ENCODE data around the gene FNDC10.
"Not testable (repeated sequence)": the region's sequence is repeated elsewhere in the genome, so short reads cannot be mapped to it uniquely, and the experiment has no call there.

FNDC10 gene

GRCh38 chr1:1564268-1564667, 35.7 kb downstream of the FNDC10 start:
- no peak for FAIRE-seq

- FAIRE-seq, result no peak
Measured at GRCh38 chr1:1563688-1564087, 36.2 kb downstream of the FNDC10 start.

DNA sequence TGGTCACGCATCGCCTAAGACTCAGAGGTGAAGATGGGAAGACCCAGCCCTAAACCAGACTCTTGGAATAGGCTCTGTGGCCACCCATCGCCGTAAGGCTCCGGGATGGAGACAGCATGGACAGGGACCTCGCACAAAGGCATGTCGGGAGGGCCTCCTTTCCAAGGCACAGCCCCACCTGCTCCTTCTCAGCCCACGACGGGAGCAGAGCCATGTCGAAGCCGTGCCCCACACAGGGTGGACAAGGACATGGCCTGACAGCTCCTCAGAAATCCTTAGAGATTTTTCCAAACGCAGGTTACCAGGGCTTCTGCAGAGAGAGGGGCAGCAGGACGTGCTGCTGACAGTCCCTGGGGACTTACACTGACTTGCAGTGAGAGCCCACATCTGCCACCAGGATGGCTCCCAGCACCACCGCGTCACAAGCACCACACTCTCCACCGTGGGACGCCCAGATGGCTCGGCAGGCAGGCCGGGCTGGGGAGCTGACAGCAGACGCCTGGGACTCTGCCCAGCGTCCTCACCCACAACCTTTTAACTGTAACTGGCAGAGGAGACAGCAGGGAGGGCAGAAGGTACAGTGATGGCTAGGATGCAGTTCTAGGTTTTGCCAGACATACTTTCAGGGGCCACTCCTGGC, 37.3 kb downstream of the FNDC10 start:
- FAIRE-seq, result no peak

DNA sequence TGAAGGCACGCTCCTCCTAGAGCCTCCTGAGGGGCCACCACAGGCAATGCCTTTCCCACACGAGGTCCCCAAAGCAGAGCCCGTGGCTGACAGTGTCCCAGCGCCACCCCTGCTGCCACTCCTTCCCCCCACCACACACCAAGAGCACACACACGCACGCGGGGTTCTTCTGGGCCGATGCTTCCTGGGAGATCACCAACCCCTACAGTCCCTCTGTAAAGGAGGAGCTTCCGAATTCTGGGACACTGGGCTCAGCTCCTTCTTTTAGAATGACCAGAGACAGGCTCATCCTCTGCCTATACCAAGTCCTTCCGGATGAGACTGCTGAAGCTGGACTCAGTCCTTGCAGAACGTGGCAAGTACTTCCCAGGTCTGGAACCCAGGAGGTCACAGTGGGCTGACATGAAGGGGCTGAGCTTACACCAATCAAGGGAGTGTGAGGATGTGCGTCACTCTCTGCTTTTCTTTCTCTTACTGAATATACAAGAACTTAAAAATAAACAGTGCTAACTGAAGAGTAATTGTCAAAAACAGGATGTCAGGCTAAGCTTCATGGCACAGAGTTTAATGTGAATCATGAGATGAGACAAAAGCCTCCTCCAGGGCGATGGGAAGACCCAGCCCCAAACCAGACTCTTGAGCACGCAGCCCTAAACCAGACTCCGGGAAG, 38.0 kb downstream of the FNDC10 start:
- FAIRE-seq, result no peak

- no peak for FAIRE-seq
Measured at GRCh38 chr1:1560178-1560577, 39.8 kb downstream of the FNDC10 start.

DNA sequence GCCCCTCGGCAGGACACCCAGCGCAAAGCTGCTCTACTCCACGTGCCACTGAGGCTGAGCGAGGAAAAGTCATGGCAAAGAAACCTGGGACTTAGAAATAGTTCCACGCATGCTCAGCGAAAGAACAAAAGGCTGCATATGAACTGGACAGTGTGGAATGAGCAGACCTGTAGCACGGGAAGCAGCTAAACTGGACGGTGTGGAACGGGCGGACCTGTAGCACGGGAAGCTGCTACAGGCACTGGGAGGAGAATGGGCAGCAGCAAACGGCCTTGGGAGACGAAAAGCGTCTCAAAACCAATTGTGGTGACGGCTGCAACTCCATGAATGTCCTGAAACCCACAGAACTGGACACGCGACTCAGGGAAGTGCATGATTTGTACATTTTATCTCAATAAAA, 40.9 kb downstream of the FNDC10 start:
- FAIRE-seq, result no peak

DNA sequence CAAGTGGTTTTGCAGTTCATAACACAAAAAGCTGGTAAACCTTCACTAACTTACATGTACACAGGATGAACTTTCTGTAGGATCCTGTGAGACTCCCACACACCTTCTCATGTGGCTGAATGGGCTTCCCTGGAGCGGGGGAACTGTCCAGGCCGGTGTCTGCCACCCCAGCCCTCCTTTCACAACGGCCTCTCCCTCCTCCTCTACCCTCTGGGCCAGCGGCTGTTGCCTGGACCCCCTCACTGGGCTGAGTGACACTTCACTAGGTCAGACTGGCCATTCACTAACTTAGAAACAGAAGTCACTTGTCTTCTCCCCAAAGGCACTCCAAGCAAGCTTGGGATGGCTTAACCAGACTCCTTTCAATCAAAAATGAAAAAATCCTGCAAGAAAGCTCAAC, 41.3 kb downstream of the FNDC10 start:
- FAIRE-seq, result no peak

DNA sequence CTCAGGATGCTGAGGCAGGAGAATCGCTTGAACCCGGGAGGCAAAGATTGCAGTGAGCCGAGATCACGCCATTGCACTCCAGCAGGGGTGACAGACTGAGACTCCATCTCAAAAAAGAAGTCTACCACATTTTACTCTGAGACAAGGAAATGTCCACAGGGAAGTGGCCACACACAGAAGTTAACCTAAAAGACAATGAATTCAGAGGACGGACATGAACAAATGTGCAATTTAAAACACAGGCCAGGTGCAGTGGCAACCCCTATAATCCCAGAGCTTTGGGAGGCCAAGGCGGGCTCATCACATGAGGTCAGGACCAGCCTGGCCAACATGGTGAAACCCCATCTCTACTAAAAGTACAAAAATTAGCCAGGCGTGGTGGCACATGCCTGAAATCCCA, 42.2 kb downstream of the FNDC10 start:
- FAIRE-seq, result not testable (repeated sequence)

DNA sequence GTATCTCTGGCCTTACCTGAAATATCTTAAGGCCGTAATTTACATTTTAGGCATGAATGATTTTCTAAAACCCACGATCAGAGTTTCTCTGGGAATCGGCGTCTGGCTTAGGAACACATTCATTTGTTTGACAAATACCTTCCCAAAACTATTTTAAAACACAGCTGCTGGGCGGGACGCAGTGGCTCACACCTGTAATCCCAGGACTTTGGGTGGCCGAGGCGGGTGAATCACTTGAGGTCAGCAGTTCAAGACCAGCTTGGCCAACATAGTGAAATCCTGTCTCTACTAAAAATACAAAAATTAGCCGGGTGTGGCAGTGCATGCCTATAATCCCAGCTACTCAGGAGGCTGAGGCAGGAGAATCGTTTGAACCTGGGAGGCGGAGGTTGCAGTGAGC, 43.0 kb downstream of the FNDC10 start:
- FAIRE-seq, result not testable (repeated sequence)

GRCh38 chr1:1556505-1556904, 43.4 kb downstream of the FNDC10 start:
- no peak for FAIRE-seq

DNA sequence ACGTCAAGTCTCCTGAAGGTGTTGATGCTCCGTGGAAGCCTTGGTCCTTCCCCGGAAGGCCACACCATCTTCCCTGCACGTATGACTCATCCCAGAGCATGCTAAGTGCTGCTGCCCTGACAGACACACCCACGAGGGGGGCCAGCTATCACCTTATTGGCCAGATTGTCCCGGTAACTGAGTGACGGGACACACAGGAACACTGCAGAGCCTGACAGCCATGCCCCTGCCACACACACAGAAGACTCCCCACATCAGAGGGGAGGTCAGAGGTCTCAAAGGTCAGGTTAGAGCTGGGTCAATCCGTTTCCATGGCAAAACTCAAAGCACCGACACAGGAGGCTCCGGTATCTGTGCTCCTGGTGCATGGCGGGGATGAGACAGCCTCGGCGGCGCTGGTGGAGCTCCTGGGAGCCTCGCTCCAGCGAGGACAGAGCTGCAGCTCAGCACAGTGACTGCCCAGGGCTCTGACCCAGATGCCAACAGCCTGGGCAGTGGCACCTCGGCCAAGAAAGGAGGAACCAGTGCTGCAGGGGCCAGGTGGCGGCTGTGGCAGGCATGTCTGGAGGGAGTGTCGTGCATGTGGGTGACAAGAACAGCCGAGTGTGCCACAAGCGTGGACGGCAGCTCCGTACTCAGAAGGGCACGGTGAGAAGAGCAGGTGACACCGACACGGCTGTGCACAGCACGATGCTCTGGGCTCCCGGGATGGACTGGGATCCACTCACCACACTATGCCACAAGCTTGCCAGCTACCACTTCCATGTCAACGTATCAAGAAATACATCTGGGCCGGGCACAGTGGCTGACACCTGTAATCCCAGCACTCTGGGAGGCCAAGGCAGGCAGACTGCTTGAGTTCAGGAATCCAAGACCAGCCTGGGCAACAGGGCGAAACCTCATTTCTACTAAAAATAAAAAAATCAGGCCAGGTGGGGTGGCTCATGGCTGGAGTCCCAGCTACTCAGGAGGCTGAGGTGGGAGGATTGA, 44.7 kb downstream of the FNDC10 start:
- no peak for FAIRE-seq

DNA sequence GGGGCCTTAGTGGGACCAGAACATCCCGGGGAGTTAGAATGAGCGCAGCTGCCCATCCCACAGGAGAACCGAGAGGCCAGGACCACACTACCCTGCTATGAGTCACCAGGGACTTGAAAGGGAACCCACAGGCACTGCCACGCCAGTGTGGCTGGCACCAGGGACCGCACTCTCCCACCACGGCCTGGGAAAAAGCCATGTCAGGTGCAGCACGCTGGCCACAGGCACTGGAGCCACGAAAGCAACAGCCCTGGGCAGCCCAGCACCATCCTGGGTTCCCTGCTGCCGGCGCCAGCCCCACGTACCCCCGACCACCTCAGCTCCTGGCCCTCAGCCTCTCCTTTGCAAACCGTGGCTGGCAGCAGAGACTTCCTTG, 45.4 kb downstream of the FNDC10 start:
- FAIRE-seq, result no peak

DNA sequence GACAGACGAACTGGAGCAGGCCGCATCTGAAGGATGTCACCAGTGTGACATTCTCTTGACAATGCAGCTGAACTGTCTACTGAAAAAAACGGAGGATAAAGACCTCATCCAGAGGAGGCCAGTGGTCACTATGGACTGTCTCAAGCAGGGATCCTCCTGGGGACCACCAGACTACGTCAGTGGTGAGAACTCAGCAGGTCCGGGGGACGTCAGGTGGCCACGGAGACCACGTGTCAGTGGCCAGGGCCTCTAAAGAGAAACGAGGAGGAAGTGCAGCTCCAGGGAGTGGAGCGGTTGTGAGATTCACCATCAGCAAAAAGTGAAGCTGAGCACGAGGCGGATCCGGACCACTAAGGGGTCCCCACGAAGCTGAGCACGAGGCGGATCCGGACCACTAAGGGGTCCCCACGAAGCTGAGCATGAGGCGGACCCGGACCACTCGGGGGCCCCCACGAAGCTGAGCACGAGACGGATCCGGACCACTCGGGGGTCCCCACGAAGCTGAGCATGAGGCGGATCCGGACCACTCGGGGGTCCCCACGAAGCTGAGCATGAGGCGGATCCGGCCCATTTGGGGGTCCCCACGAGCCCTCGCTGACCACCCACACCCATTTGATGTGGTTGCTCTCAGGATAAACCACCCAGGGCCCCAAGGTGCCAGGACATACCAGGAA, 46.0 kb downstream of the FNDC10 start:
- no peak for FAIRE-seq

DNA sequence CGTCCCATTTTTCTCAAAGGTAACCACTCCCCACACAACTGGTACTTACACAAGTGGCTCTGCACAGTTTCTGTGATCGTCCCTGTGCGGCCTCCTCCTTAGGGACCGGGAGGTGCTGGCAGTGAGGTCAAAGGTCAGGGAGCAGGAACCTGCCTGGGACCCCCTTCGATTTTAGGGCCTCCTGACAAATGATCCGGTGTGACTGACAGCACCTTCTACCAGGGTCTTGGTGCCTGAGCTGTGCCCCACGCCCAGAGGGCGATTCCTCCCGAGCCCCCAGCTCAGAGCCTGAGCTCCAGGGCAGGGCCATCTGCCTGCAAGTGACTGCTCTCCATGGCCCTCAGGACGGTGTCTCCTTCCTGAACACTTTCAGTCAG, 47.7 kb downstream of the FNDC10 start:
- FAIRE-seq, result no peak

DNA sequence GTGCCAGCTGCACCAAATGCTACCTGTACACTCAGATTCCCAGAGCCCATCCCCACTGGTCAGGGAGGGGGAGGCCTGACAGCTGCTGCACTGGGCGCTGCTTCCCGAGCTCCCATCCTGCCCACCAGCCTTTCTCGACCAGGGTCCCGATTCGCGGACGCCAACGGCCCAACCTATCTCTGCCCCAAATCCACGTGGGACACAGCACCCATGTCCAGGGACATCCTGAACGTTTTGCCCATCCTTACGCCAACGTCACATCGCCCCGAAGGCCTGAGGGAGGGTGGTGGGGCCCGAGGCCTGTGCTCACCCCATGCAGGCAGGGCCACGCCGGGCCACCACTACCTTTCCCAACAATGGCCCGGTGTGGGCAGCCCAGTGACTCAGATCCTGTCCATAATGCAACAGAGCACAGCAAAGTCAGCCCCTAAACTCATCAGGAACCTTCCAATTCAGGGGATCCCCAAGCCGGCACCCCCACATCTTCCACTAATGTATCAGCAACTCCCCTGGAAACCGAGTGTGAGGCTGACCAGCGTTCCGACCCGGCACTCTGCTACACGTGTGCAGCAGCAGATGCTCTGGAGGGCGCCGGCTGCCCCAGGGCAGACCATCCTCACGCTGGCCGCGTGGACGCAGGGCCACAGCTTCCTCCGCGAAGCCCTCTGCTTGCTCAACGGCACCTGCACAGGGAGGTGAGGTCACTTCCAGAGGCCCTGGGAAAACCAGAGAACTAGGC, 48.2 kb downstream of the FNDC10 start:
- no peak for FAIRE-seq

GRCh38 chr1:1550591-1551432, 49.1 kb downstream of the FNDC10 start:
- FAIRE-seq, result no peak

DNA sequence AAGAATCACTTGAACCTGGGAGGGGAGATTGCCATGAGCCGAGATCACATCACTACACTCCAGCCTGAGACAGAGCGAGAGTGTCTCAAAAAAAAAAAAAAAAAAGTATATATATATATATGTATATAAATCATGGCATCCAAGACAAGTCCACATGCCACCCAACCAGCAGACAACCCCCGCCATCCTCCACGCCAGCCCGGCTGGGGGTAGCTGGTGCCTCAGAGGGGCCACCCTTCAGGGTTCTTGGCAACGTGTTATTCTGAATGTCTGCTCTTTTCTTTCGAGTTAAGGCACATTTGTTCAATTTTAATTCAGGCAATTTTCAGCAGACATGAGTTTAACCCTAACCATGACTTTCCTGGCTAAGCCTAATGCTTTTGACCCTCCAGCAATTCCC, 49.8 kb downstream of the FNDC10 start:
- FAIRE-seq, result no peak

GRCh38 chr1:1548591-1548990, 51.3 kb downstream of the FNDC10 start:
- no peak for FAIRE-seq
